Duodenal mucosa (tissue), 2 donors: ENCODE results near the gene PXN.
A peak's percentile ranks its signal among the peaks of the same experiment; 100 is the strongest.
"Not testable (repeated sequence)": the region's sequence is repeated elsewhere in the genome, so short reads cannot be mapped to it uniquely, and the experiment has no call there.

Experiments
- H3K27ac ChIP-seq: one replicate; pipeline ENCODE4 v1.7.0; 2013; ENCODE audit warnings: low read depth, low read length
- H3K27me3 ChIP-seq, 2 donors: one replicate each; pipeline ENCODE4 v1.7.0; 2013; ENCODE audit warnings: low read length in 2 of 2, control low read depth in 1 of 2; ENCODE audit not compliant: insufficient read depth in 2 of 2, control insufficient read depth in 1 of 2
- H3K36me3 ChIP-seq, 2 donors: one replicate each; pipeline ENCODE4 v1.7.0; 2013; ENCODE audit warnings: low read length in 2 of 2, control low read depth in 1 of 2; ENCODE audit not compliant: insufficient read depth in 2 of 2, control insufficient read depth in 1 of 2
- H3K4me1 ChIP-seq, 2 donors: one replicate each; pipeline ENCODE4 v1.7.0; 2013; ENCODE audit warnings: low read length in 2 of 2, control low read depth in 1 of 2; ENCODE audit not compliant: insufficient read depth in 2 of 2, control insufficient read depth in 1 of 2
- H3K4me3 ChIP-seq, 2 donors: one replicate each; pipeline ENCODE4 v1.7.0; 2013; ENCODE audit warnings: low read length in 2 of 2, low read depth in 1 of 2
- H3K9ac ChIP-seq, 2 donors: one replicate each; pipeline ENCODE4 v1.7.0; 2013; ENCODE audit warnings: low read length in 2 of 2, low read depth in 1 of 2
- H3K9me3 ChIP-seq, 2 donors: one replicate each; pipeline ENCODE4 v1.7.0; 2013; ENCODE audit warnings: low read length in 2 of 2, control low read depth in 1 of 2; ENCODE audit not compliant: control insufficient read depth in 1 of 2

PXN gene

DNA sequence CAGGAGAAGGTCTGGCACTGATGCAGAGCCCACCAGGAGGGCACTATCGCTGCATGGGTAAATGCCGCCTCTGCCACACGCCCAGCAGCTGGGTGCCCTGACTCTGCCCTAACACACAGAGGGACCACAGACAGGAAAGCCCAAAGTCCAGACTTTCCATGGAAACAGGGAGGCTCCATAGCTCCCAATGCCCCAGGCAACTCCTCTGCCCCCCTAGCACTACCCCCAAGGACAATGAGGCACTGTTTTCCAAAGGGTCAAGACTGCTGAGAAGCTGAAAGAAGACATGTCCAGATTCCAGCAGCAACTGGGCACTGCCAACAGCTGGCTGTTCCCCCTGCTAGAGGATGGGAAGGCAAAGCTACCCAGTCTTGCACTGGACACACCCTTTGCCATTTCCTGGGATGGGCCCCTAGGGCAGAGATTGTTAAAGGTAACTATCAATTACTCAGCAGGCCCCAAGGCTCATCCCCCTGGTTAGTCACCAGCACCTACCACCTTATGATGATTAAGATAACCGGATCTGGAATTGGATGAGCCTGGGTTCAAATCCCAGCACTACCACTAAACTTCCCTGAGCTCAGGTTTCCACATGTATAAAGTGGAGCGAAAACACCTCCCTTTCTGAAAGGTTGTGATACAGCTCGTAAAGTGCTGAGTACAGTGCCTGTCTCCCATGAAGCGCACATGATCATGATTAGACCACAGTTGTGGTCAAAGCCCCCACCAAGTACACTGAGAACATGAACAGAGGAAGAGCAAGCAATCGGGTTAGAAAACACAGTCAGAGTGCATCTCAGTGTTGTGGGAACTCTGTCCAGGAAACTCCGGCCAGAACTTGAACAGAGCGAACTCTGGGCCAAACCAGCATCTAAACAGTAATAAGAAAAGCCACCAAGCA lies 3.3 kb downstream of the PXN start:
- Histone ChIP-seq H3K4me1 (peaks cover 41 to 44% of the 10 kb centered on the region in 2 donors), H3K9ac (peak overlapping the region in 1 of 2 donors; percentile 27), H3K4me3 (peak overlapping the region; percentile 79 to 81)

DNA sequence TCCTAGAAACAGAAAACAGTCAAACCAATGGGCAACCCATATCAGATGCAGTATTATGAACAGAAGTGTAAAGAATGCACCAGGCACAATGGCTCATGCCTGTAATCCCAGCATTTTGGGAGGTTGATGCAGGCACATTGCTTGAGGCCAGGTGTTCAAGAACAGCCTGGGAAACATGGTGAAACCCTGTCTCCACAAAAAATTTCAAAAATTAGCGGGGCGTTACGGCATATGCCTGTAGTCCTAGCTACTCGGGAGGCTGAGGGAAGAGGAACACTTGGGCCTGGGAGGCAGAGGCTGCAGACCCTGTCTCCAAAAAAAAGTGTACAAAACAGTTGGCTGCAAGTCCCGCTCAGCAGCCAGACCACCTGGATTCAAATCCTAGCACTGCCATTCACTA lies 4.9 kb downstream of the PXN start:
- Histone ChIP-seq H3K27me3 (no peaks in the 10 kb centered on the region), H3K36me3 (no peaks in the 10 kb centered on the region), H3K9ac (no peak overlapping the region), H3K9me3 (no peaks in the 10 kb centered on the region), H3K4me3 (no peak overlapping the region), H3K27ac (no peak overlapping the region), H3K4me1 (peaks cover 39 to 40% of the 10 kb centered on the region in 2 donors)

More for the DNA sequence above, 3.3 kb downstream of the PXN start:
- no peaks in the 10 kb centered on the region for H3K36me3 ChIP-seq
- no peaks in the 10 kb centered on the region for H3K9me3 ChIP-seq
- no peaks in the 10 kb centered on the region for H3K27me3 ChIP-seq
- H3K27ac ChIP-seq: peak overlapping the region; percentile 58

GRCh38 chr12:120259418-120260202 lies 5.9 kb downstream of the PXN start:
- no peak overlapping the region for H3K27ac ChIP-seq
- H3K9ac ChIP-seq: no peak overlapping the region
- H3K36me3 ChIP-seq: peaks cover 0 to 4% of the 10 kb centered on the region in 2 donors
- no peak overlapping the region for H3K4me3 ChIP-seq
- no peaks in the 10 kb centered on the region for H3K27me3 ChIP-seq
- peaks cover 37% of the 10 kb centered on the region in 2 donors for H3K4me1 ChIP-seq
- no peaks in the 10 kb centered on the region for H3K9me3 ChIP-seq

GRCh38 chr12:120258323-120258896 lies 7.1 kb downstream of the PXN start:
- peaks cover 0 to 4% of the 10 kb centered on the region in 2 donors for H3K36me3 ChIP-seq
- H3K9ac ChIP-seq: no peak overlapping the region
- no peaks in the 10 kb centered on the region for H3K9me3 ChIP-seq
- no peak overlapping the region for H3K4me3 ChIP-seq
- no peak overlapping the region for H3K27ac ChIP-seq
- no peaks in the 10 kb centered on the region for H3K27me3 ChIP-seq
- H3K4me1 ChIP-seq: peaks cover 25% of the 10 kb centered on the region in 2 donors

GRCh38 chr12:120257041-120257821 lies 8.3 kb downstream of the PXN start:
- Histone ChIP-seq H3K4me1 (peaks cover 17% of the 10 kb centered on the region in 2 donors), H3K27me3 (no peaks in the 10 kb centered on the region), H3K36me3 (peaks cover 0 to 4% of the 10 kb centered on the region in 2 donors), H3K9ac (no peak overlapping the region), H3K9me3 (no peaks in the 10 kb centered on the region), H3K27ac (no peak overlapping the region), H3K4me3 (no peak overlapping the region)

DNA sequence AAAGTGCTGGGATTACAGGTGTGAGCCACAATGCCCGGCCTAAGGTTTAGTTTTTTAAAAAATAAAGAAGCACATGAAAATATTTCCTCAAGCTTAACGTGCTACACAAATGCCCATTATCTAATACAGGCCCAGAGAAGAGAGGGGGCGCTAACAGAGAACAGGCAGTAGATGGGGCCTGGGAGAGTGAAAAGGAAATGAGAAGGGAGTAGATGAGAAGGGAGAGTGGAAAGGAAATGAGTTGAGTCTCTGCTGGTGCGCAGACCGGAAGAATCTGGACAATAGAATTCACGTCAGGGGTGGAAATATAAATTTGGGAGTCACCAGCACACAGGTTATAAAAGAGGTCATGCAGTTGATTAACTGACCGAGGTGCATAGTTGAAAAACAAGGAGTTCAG lies 10.7 kb downstream of the PXN start:
- Histone ChIP-seq H3K27me3 (no peaks in the 10 kb centered on the region), H3K4me1 (peaks cover 18 to 20% of the 10 kb centered on the region in 2 donors), H3K9ac (no peak overlapping the region), H3K9me3 (no peaks in the 10 kb centered on the region), H3K27ac (no peak overlapping the region), H3K36me3 (peaks cover 0 to 4% of the 10 kb centered on the region in 2 donors), H3K4me3 (no peak overlapping the region)

DNA sequence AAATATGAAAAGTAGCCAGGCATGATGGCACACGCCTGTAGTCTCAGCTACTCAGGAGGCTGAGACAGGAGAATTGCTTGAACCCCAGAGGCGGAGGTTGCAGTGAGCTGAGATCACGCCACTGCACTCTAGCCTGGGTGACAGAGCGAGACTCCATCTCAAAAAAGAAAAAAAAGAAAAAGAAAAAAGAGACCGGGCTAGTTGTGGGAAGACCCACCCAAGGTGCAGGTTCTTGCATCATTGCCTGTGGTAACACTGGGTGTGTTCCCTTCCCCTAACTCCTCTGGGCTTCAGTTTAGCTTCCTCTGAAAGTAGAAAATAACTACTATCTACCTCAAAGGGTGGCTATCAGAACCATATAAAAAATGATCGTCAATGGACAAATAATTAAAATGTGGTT lies 12.2 kb downstream of the PXN start:
- not testable (repeated sequence) for H3K27ac ChIP-seq, H3K4me3 ChIP-seq, H3K27me3 ChIP-seq, H3K9me3 ChIP-seq, H3K36me3 ChIP-seq, H3K9ac ChIP-seq
- peaks cover 26 to 27% of the 10 kb centered on the region in 2 donors for H3K4me1 ChIP-seq

- no peak overlapping the region for H3K9ac ChIP-seq
- no peak overlapping the region for H3K4me3 ChIP-seq
- no peaks in the 10 kb centered on the region for H3K27me3 ChIP-seq
- no peak overlapping the region for H3K27ac ChIP-seq
- H3K9me3 ChIP-seq: no peaks in the 10 kb centered on the region
- H3K4me1 ChIP-seq: peaks cover 27 to 30% of the 10 kb centered on the region in 2 donors
- H3K36me3 ChIP-seq: peaks cover 0 to 4% of the 10 kb centered on the region in 2 donors
Measured at GRCh38 chr12:120252071-120252906, 13.2 kb downstream of the PXN start.
